H1 (cell line): Measurements from ENCODE around the gene SRSF1. TPM values are rescaled to one million over a fixed set of nuclear protein-coding genes. Genes with fewer than 3 reads are reported as not detected.

Source experiments
- CTCF ChIA-PET: fragments of 300-600 bp; sonication (Branson Sonifier 250); formaldehyde crosslinking; loops from one replicate; lab custom pipeline; 2021; ENCODE audit not compliant: partially characterized antibody; lab: Charles Lee
- POLR2A ChIA-PET: fragments of 300-600 bp; sonication (Branson Sonifier 250); formaldehyde crosslinking; loops from one replicate; lab custom pipeline; 2021; ENCODE audit warnings: inconsistent platforms; ENCODE audit not compliant: partially characterized antibody; lab: Charles Lee
- DNase-seq, 2 experiments: peaks; one replicate each; pipeline versions ENCODE4 v3.0.0 to v3.0.0-alpha.2; 2010 to 2022; ENCODE audit warnings: low spot score in 2 of 2, low read depth in 1 of 2, mixed read lengths in 1 of 2
- FAIRE-seq: peaks from 2 replicates; lab custom pipeline; 2011; peaks lifted over from hg19 to GRCh38; lab: Jason Lieb, UNC
- H2AFZ ChIP-seq: 2 replicates; pipeline ENCODE4 v1.8.1; 2012; ENCODE audit warnings: low read length, inconsistent platforms
- H2AK5ac ChIP-seq: 2 replicates; pipeline ENCODE4 v1.6.1; 2013; ENCODE audit warnings: low read depth, low read length
- H2BK120ac ChIP-seq: replicated peaks from 2 replicates; pipeline ENCODE3; 2013; ENCODE audit warnings: low read depth, low read length, inconsistent platforms
- H2BK12ac ChIP-seq: 2 replicates; pipeline ENCODE4 v1.6.1; 2013; ENCODE audit warnings: low read depth, low read length
- H2BK15ac ChIP-seq: 2 replicates; pipeline ENCODE4 v1.6.1; 2013; ENCODE audit warnings: low read length
- H2BK20ac ChIP-seq: 2 replicates; pipeline ENCODE4 v1.6.1; 2013; ENCODE audit warnings: low read length
- H2BK5ac ChIP-seq: 2 replicates; pipeline ENCODE4 v1.6.1; 2013; ENCODE audit warnings: low read depth, low read length
- H3K14ac ChIP-seq: 2 replicates; pipeline ENCODE4 v1.6.1; 2013; ENCODE audit warnings: inconsistent platforms; ENCODE audit not compliant: insufficient read length
- H3K18ac ChIP-seq: 2 replicates; pipeline ENCODE4 v1.6.1; 2013; ENCODE audit warnings: low read length; ENCODE audit errors: extremely low read depth
- H3K23ac ChIP-seq: 2 replicates; pipeline ENCODE4 v1.6.1; 2013; ENCODE audit warnings: inconsistent platforms; ENCODE audit not compliant: insufficient read length
- H3K23me2 ChIP-seq: 2 replicates; pipeline ENCODE4 v1.6.1; 2013; ENCODE audit warnings: low read depth, low read length
- H3K27ac ChIP-seq: 2 replicates; pipeline ENCODE4 v1.6.1; 2011; ENCODE audit warnings: low read depth, low read length, inconsistent platforms
- H3K27me3 ChIP-seq, 4 experiments: replicated peaks in 1 of 4; 1 replicate in 1 of 4; 2 replicates in 3 of 4; pipeline versions ENCODE4 v1.6.1 to v1.8.1; 2011 to 2013; ENCODE audit warnings: low read length in 3 of 4, mild to moderate bottlenecking in 3 of 4, inconsistent platforms in 2 of 4, mixed read lengths in 2 of 4, moderate library complexity in 1 of 4; ENCODE audit not compliant: control insufficient read depth in 3 of 4, insufficient read depth in 3 of 4; ENCODE audit errors: extremely low read depth in 1 of 4
- H3K36me3 ChIP-seq, 4 experiments: 2 replicates each; pipeline versions ENCODE4 v1.6.1 to v1.8.1; 2011 to 2013; ENCODE audit warnings: mild to moderate bottlenecking in 4 of 4, low read length in 3 of 4, moderate library complexity in 2 of 4, control low read depth in 1 of 4, inconsistent platforms in 1 of 4; ENCODE audit not compliant: insufficient read depth in 4 of 4, control insufficient read depth in 2 of 4
- H3K4ac ChIP-seq: replicated peaks from 2 replicates; pipeline ENCODE3; 2013; ENCODE audit warnings: low read length, low read depth, mixed read lengths, inconsistent platforms; ENCODE audit not compliant: insufficient read length
- H3K4me1 ChIP-seq, 4 experiments: replicated peaks in 1 of 4; 1 replicate in 1 of 4; 2 replicates in 3 of 4; pipeline versions ENCODE4 v1.6.1 to v1.8.1; 2011 to 2013; ENCODE audit warnings: low read length in 3 of 4, inconsistent platforms in 2 of 4, mixed read lengths in 1 of 4; ENCODE audit not compliant: insufficient read depth in 4 of 4, control insufficient read depth in 3 of 4
- H3K4me2 ChIP-seq, 2 experiments: 2 replicates each; pipeline versions ENCODE4 v1.6.1 to v1.8.1; 2011 to 2013; ENCODE audit warnings: low read depth in 2 of 2, low read length in 2 of 2, control low read depth in 1 of 2, inconsistent platforms in 1 of 2, mild to moderate bottlenecking in 1 of 2; ENCODE audit not compliant: insufficient read depth in 1 of 2
- H3K4me3 ChIP-seq, 4 experiments: fragments of 200-600, 300-600 bp in 1 of 4; sonication (generic), shearing (Covaris generic), sonication (Bioruptor Twin) in 1 of 4; 2 replicates each; pipeline versions ENCODE4 v1.5.1 to v1.8.1; 2011 to 2016; ENCODE audit warnings: low read length in 4 of 4, low read depth in 3 of 4, control low read depth in 2 of 4, inconsistent platforms in 2 of 4, mild to moderate bottlenecking in 2 of 4, mixed read lengths in 1 of 4, moderate library complexity in 1 of 4; ENCODE audit not compliant: insufficient read depth in 2 of 4; ENCODE audit errors: extremely low read depth in 1 of 4
- H3K56ac ChIP-seq: replicated peaks from 2 replicates; pipeline ENCODE3; 2013; ENCODE audit warnings: low read depth, mild to moderate bottlenecking, mixed read lengths, low read length, inconsistent platforms; ENCODE audit not compliant: insufficient read length
- H3K79me1 ChIP-seq: 2 replicates; pipeline ENCODE4 v1.6.1; 2013; ENCODE audit warnings: low read depth, low read length, control low read depth
- H3K79me2 ChIP-seq, 2 experiments: 2 replicates each; pipeline versions ENCODE4 v1.6.1 to v1.8.1; 2012 to 2013; ENCODE audit warnings: low read length in 2 of 2, mild to moderate bottlenecking in 2 of 2, inconsistent platforms in 1 of 2; ENCODE audit not compliant: insufficient read depth in 2 of 2, control insufficient read depth in 1 of 2
- H3K9ac ChIP-seq, 4 experiments: replicated peaks in 1 of 4; 1 replicate in 1 of 4; 2 replicates in 3 of 4; pipeline versions ENCODE4 v1.6.1 to v1.8.1; 2011 to 2013; ENCODE audit warnings: low read depth in 3 of 4, low read length in 3 of 4, control low read depth in 2 of 4, mild to moderate bottlenecking in 2 of 4, moderate library complexity in 2 of 4, inconsistent platforms in 1 of 4; ENCODE audit errors: extremely low read depth in 1 of 4
- H3K9me3 ChIP-seq, 2 experiments: 2 replicates each; pipeline versions ENCODE4 v1.6.1 to v1.8.1; 2012 to 2013; ENCODE audit warnings: mild to moderate bottlenecking in 2 of 2, moderate library complexity in 2 of 2, control low read depth in 1 of 2, inconsistent platforms in 1 of 2, low read depth in 1 of 2, low read length in 1 of 2, mixed read lengths in 1 of 2; ENCODE audit not compliant: insufficient read depth in 2 of 2
- H4K20me1 ChIP-seq, 2 experiments: replicated peaks in 1 of 2; 2 replicates each; pipeline versions ENCODE3 to v1.8.1; 2011 to 2013; ENCODE audit warnings: inconsistent platforms in 2 of 2, low read length in 2 of 2, mild to moderate bottlenecking in 1 of 2; ENCODE audit not compliant: insufficient read depth in 2 of 2, control insufficient read depth in 1 of 2
- H4K5ac ChIP-seq: 2 replicates; pipeline ENCODE4 v1.6.1; 2013; ENCODE audit warnings: low read length, low read depth, mixed read lengths, inconsistent platforms; ENCODE audit not compliant: insufficient read length
- H4K8ac ChIP-seq: 2 replicates; pipeline ENCODE4 v1.8.0; 2013; ENCODE audit warnings: mild to moderate bottlenecking, moderate library complexity, low read length, inconsistent platforms; ENCODE audit not compliant: insufficient read depth; ENCODE audit errors: extremely low read depth
- H4K91ac ChIP-seq: replicated peaks from 2 replicates; pipeline ENCODE3; 2013; ENCODE audit warnings: low read length, mixed read lengths, inconsistent platforms; ENCODE audit not compliant: insufficient read length
- CTCF ChIP-seq, 3 experiments: IDR thresholded peaks; 1 replicate in 2 of 3; 2 replicates in 1 of 3; pipeline versions ENCODE4 v1.5.1 to v1.6.1; 2011; ENCODE audit warnings: low read length in 3 of 3, mild to moderate bottlenecking in 3 of 3, inconsistent platforms in 2 of 3, low read depth in 1 of 3, moderate library complexity in 1 of 3; ENCODE audit not compliant: insufficient read depth in 1 of 3; ENCODE audit errors: control extremely low read depth in 1 of 3
- GABPA ChIP-seq: IDR thresholded peaks from 2 replicates; pipeline ENCODE4 v1.6.1; 2011; ENCODE audit warnings: mild to moderate bottlenecking, low read length, moderate library complexity, borderline replicate concordance; ENCODE audit not compliant: insufficient read depth
- HDAC2 ChIP-seq, 2 experiments: fragments of 300-600 bp in 1 of 2; sonication (generic) in 1 of 2; IDR thresholded peaks; 2 replicates each; pipeline ENCODE4 v1.6.1; 2011 to 2012; ENCODE audit warnings: low read depth in 2 of 2, low read length in 2 of 2, mild to moderate bottlenecking in 2 of 2, moderate library complexity in 2 of 2, borderline replicate concordance in 1 of 2, inconsistent platforms in 1 of 2
- JUND ChIP-seq: IDR thresholded peaks from 2 replicates; pipeline ENCODE4 v1.6.1; 2011; ENCODE audit warnings: mild to moderate bottlenecking, improper control_type of control experiment, low read length
- KDM5A ChIP-seq: fragments of 200-600 bp; IDR thresholded peaks from 2 replicates; pipeline ENCODE4 v1.7.1; 2012; ENCODE audit warnings: mild to moderate bottlenecking, low read length, inconsistent platforms, mixed read lengths
- MAFK ChIP-seq: IDR thresholded peaks from 2 replicates; pipeline ENCODE4 v1.6.1; 2012; ENCODE audit warnings: low read depth, mild to moderate bottlenecking, improper control_type of control experiment, low read length
- MAX ChIP-seq: IDR thresholded peaks from 2 replicates; pipeline ENCODE4 v1.6.1; 2012; ENCODE audit warnings: inconsistent platforms
- RBBP5 ChIP-seq: IDR thresholded peaks from 2 replicates; pipeline ENCODE4 v1.7.1; 2012; ENCODE audit warnings: low read depth, mild to moderate bottlenecking, inconsistent platforms, low read length, moderate library complexity, borderline replicate concordance
- SIX5 ChIP-seq: IDR thresholded peaks from 2 replicates; pipeline ENCODE4 v1.6.1; 2011; ENCODE audit warnings: mild to moderate bottlenecking, low read depth, low read length
- SP4 ChIP-seq: IDR thresholded peaks from 2 replicates; pipeline ENCODE4 v1.6.1; 2012; ENCODE audit warnings: low read length, inconsistent platforms
- TBP ChIP-seq: IDR thresholded peaks from 2 replicates; pipeline ENCODE4 v1.6.1; 2011; ENCODE audit warnings: low read depth, low read length, improper control_type of control experiment
- WGBS, 2 experiments: shearing (Covaris generic) in 1 of 2; methylation state at CpG; one replicate each; pipeline versions ENCODE4 v1.1.6 to v1.1.7; 2013 to 2015; ENCODE audit warnings: low lambda C conversion rate in 2 of 2, mixed read lengths in 2 of 2, inconsistent platforms in 1 of 2, low coverage in 1 of 2, missing lambda C conversion rate in 1 of 2; ENCODE audit not compliant: insufficient replicate concordance in 2 of 2, insufficient coverage in 1 of 2, insufficient read length in 1 of 2; ENCODE audit errors: extremely low coverage in 1 of 2, missing lambda C conversion rate in 1 of 2; 5-methylcytosine and 5-hydroxymethylcytosine counted together
- polyA plus RNA-seq, 7 experiments: library from polyadenylated mRNA; depleted of rRNA in 3 of 7; stranded (reverse) in 5 of 7; unstranded in 2 of 7; fragments of >200 nt in 5 of 7; fragments of 200-250 nt in 2 of 7; gene quantifications; 1 replicate in 5 of 7; 2 replicates in 1 of 7; 4 replicates in 1 of 7; pipeline versions ENCODE4 v1.2.1 to v1.2.3, GENCODE V29; 2011 to 2013; ENCODE audit warnings: missing spikeins in 2 of 7, mixed read lengths in 2 of 7
- total RNA-seq: library from RNA; stranded (reverse); fragmentation: NEBNext Ultra II Directional; extraction: Animal tissue kit (Norgen Biotek cat#: 25700); gene quantifications from 2 replicates; pipeline ENCODE4 v1.2.1, GENCODE V29; 2021

Gene SRSF1
- total and polyA plus RNA-seq, 2 of the 8 experiments (the other 6 are each of a cell fraction or from before 2014, with no cell fraction given), result 149 to 429 TPM

GRCh38 chr17:57971572-57971971 is 35.5 kb downstream of the SRSF1 start:
- Histone ChIP-seq H2BK120ac (no peak overlapping the region), H4K5ac (no peak overlapping the region), H3K4me3 (no peak overlapping the region), H2AFZ (no peak overlapping the region), H3K79me1 (no peaks in the 10 kb centered on the region), H2BK20ac (no peak overlapping the region), H3K14ac (no peak overlapping the region), H2AK5ac (no peak overlapping the region), H4K20me1 (peaks cover 0 to 1% of the 10 kb centered on the region in 2 experiments), H3K56ac (no peak overlapping the region), H3K27ac (no peak overlapping the region), H3K4ac (no peak overlapping the region), H3K27me3 (no peaks in the 10 kb centered on the region), H3K36me3 (peaks cover 8 to 34% (median 23%) of the 10 kb centered on the region in 4 experiments), H3K18ac (no peak overlapping the region), H3K23ac (no peak overlapping the region), H3K9me3 (no peaks in the 10 kb centered on the region), H4K91ac (no peak overlapping the region), H2BK5ac (no peak overlapping the region), H3K4me1 (peaks cover 0 to 2% (median 0%) of the 10 kb centered on the region in 4 experiments; a peak in 1 of 7 replicates), H2BK12ac (no peak overlapping the region), H4K8ac (no peak overlapping the region), H3K23me2 (no peaks in the 10 kb centered on the region), H3K79me2 (no peaks in the 10 kb centered on the region), H2BK15ac (no peak overlapping the region), H3K9ac (no peak overlapping the region), H3K4me2 (no peak overlapping the region)
- FAIRE-seq (no peak), DNase-seq (no peak)
- CTCF ChIA-PET, result interaction anchor here (0.9 to 11.1 kb wide), 11 partner anchors 10 to 144 kb away, joined by 3 to 96 read pairs (median 5); partner anchors contain the start of gene CUEDC1
- POLR2A ChIA-PET, result interaction anchor here (0.6 to 5.8 kb wide), 8 partner anchors 10 to 476 kb away, joined by 3 to 27 read pairs (median 6); partner anchors contain the start of gene SRSF1
- 88% methylated on average over 10 of the region's 10 CpGs; no CpG with 5 or more reads in 1 of the 2 experiments for WGBS, 2 experiments
- TF ChIP-seq HDAC2 (IDR thresholded peaks at IDR 0.05; ENCODE audit: borderline replicate concordance in 1 of 2, low read depth in 2 of 2, low read length in 2 of 2), result no peak
- TF ChIP-seq KDM5A, result no peak
- TF ChIP-seq TBP, result no peak
- no peak for TF ChIP-seq CTCF (IDR thresholded peaks at IDR 0.05; ENCODE audit: control extremely low read depth in 1 of 3, insufficient read depth in 1 of 3, low read depth in 1 of 3, low read length in 3 of 3)
- no peak for TF ChIP-seq MAFK
- TF ChIP-seq SIX5, result no peak
- TF ChIP-seq SP4, result no peak
- no peak for TF ChIP-seq JUND
- TF ChIP-seq MAX, result no peak
- no peak for TF ChIP-seq RBBP5
- no peak for TF ChIP-seq GABPA
